Measurements from ENCODE around the gene ARHGAP45.

DNA sequence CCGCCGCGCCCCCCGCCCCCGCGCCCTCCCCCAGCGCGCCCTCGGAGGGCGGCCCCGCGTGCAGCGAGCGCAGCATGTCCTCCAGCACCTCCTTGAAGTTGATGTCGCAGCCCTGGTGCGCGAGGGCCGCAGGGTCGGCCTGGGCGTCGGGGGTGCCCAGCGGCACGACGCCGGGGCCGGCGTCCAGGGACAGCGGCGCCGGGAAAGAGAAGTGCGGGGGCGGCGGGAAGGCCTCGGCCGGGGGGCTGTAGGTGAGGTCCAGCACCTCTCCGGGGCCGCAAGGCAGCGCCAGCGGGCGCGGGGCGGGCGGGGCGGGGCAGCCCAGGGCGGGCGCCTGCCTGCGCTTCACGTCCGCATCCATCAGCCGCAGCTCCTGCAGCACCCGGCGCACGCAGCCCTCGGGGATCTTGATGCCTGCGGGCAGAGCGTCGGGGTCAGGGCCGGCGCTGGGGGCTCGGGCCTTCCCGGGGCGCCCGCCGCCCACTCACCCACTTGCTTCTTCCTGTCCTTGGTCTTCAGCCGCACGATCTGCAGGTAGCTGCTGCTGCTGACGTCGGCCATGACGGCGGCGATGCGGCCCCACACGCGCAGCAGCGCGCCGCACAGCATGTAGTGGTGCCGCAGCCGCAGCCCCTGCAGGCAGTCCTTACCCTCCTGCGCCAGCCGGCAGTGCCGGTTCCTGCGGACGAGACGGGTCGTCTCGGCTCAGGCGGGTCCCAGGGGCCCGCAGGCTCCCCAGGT lies 41.5 kb downstream of the ARHGAP45 start:
- TF ChIP-seq, protein P1, sequence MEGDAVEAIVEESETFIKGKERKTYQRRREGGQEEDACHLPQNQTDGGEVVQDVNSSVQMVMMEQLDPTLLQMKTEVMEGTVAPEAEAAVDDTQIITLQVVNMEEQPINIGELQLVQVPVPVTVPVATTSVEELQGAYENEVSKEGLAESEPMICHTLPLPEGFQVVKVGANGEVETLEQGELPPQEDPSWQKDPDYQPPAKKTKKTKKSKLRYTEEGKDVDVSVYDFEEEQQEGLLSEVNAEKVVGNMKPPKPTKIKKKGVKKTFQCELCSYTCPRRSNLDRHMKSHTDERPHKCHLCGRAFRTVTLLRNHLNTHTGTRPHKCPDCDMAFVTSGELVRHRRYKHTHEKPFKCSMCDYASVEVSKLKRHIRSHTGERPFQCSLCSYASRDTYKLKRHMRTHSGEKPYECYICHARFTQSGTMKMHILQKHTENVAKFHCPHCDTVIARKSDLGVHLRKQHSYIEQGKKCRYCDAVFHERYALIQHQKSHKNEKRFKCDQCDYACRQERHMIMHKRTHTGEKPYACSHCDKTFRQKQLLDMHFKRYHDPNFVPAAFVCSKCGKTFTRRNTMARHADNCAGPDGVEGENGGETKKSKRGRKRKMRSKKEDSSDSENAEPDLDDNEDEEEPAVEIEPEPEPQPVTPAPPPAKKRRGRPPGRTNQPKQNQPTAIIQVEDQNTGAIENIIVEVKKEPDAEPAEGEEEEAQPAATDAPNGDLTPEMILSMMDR (IDR thresholded peaks at IDR 0.05) = no peak
- no peak for TF ChIP-seq POLR2A (IDR thresholded peaks at IDR 0.05; ENCODE audit: low read depth)
- TF ChIP-seq POLR2AphosphoS5 (IDR thresholded peaks at IDR 0.05) = peak in 1 of 2 donors; percentile 9
